ENCODE data around the gene STK16.

STK16 gene

GRCh38 chr2:219214141-219214540 is 31.1 kb upstream of the STK16 start:
- H3K4me1 ChIP-seq (ENCODE audit: control insufficient read depth, insufficient read depth, low read length, poor library complexity, severe bottlenecking) = peaks cover 18% of the 10 kb centered on the region
- H3K27me3 ChIP-seq (replicated peaks; ENCODE audit: control insufficient read depth, insufficient read depth, low read length, poor library complexity, severe bottlenecking) = no peaks in the 10 kb centered on the region
- H3K9me3 ChIP-seq (ENCODE audit: control insufficient read depth, low read length) = no peaks in the 10 kb centered on the region
- peaks cover 4% of the 10 kb centered on the region for H3K36me3 ChIP-seq (ENCODE audit: control insufficient read depth, insufficient read depth, low read length)
- H3K4me3 ChIP-seq (ENCODE audit: insufficient read depth, low read depth, low read length, poor library complexity, severe bottlenecking) = no peak overlapping the region
- no peak overlapping the region for H3K27ac ChIP-seq (ENCODE audit: insufficient read depth, low read length, poor library complexity, severe bottlenecking)
- no peak for DNase-seq

GRCh38 chr2:219214786-219215185 is 30.5 kb upstream of the STK16 start:
- no peak for DNase-seq
- Histone ChIP-seq H3K4me1 (ENCODE audit: control insufficient read depth, insufficient read depth, low read length, poor library complexity, severe bottlenecking) (peaks cover 22% of the 10 kb centered on the region), H3K27ac (ENCODE audit: insufficient read depth, low read length, poor library complexity, severe bottlenecking) (no peak overlapping the region), H3K36me3 (ENCODE audit: control insufficient read depth, insufficient read depth, low read length) (peaks cover 4% of the 10 kb centered on the region), H3K9me3 (ENCODE audit: control insufficient read depth, low read length) (no peaks in the 10 kb centered on the region), H3K27me3 (replicated peaks; ENCODE audit: control insufficient read depth, insufficient read depth, low read length, poor library complexity, severe bottlenecking) (no peaks in the 10 kb centered on the region), H3K4me3 (ENCODE audit: insufficient read depth, low read depth, low read length, poor library complexity, severe bottlenecking) (no peak overlapping the region)

- H3K4me1 ChIP-seq (ENCODE audit: control insufficient read depth, insufficient read depth, low read length, poor library complexity, severe bottlenecking) = peaks cover 22% of the 10 kb centered on the region
- H3K9me3 ChIP-seq (ENCODE audit: control insufficient read depth, low read length) = no peaks in the 10 kb centered on the region
- H3K36me3 ChIP-seq (ENCODE audit: control insufficient read depth, insufficient read depth, low read length) = peaks cover 7% of the 10 kb centered on the region
- no peak overlapping the region for H3K4me3 ChIP-seq (ENCODE audit: insufficient read depth, low read depth, low read length, poor library complexity, severe bottlenecking)
- no peaks in the 10 kb centered on the region for H3K27me3 ChIP-seq (replicated peaks; ENCODE audit: control insufficient read depth, insufficient read depth, low read length, poor library complexity, severe bottlenecking)
- DNase-seq = no peak
- no peak overlapping the region for H3K27ac ChIP-seq (ENCODE audit: insufficient read depth, low read length, poor library complexity, severe bottlenecking)
Measured at GRCh38 chr2:219215871-219216534, 29.3 kb upstream of the STK16 start.

GRCh38 chr2:219216535-219216915 is 28.8 kb upstream of the STK16 start:
- no peak overlapping the region for H3K4me3 ChIP-seq (ENCODE audit: insufficient read depth, low read depth, low read length, poor library complexity, severe bottlenecking)
- DNase-seq = no peak
- peaks cover 17% of the 10 kb centered on the region for H3K4me1 ChIP-seq (ENCODE audit: control insufficient read depth, insufficient read depth, low read length, poor library complexity, severe bottlenecking)
- H3K27ac ChIP-seq (ENCODE audit: insufficient read depth, low read length, poor library complexity, severe bottlenecking) = no peak overlapping the region
- no peaks in the 10 kb centered on the region for H3K27me3 ChIP-seq (replicated peaks; ENCODE audit: control insufficient read depth, insufficient read depth, low read length, poor library complexity, severe bottlenecking)
- peaks cover 11% of the 10 kb centered on the region for H3K36me3 ChIP-seq (ENCODE audit: control insufficient read depth, insufficient read depth, low read length)
- H3K9me3 ChIP-seq (ENCODE audit: control insufficient read depth, low read length) = no peaks in the 10 kb centered on the region

GRCh38 chr2:219218217-219218731 is 27.0 kb upstream of the STK16 start:
- DNase-seq = no peak
- peak overlapping the region; percentile 73 for H3K4me3 ChIP-seq (ENCODE audit: insufficient read depth, low read depth, low read length, poor library complexity, severe bottlenecking)
- H3K27ac ChIP-seq (ENCODE audit: insufficient read depth, low read length, poor library complexity, severe bottlenecking) = peak overlapping the region; percentile 51
- H3K36me3 ChIP-seq (ENCODE audit: control insufficient read depth, insufficient read depth, low read length) = peaks cover 25% of the 10 kb centered on the region
- H3K9me3 ChIP-seq (ENCODE audit: control insufficient read depth, low read length) = no peaks in the 10 kb centered on the region
- H3K4me1 ChIP-seq (ENCODE audit: control insufficient read depth, insufficient read depth, low read length, poor library complexity, severe bottlenecking) = peaks cover 17% of the 10 kb centered on the region
- H3K27me3 ChIP-seq (replicated peaks; ENCODE audit: control insufficient read depth, insufficient read depth, low read length, poor library complexity, severe bottlenecking) = no peaks in the 10 kb centered on the region

- Histone ChIP-seq H3K27me3 (replicated peaks; ENCODE audit: control insufficient read depth, insufficient read depth, low read length, poor library complexity, severe bottlenecking) (no peaks in the 10 kb centered on the region), H3K36me3 (ENCODE audit: control insufficient read depth, insufficient read depth, low read length) (peaks cover 33% of the 10 kb centered on the region)
Measured at GRCh38 chr2:219218732-219219701, 26.3 kb upstream of the STK16 start, which contains the start of gene ABCB6. ABCB6 (minus strand) TSS chr2:219218958; CDS start chr2:219218673, 285 bp downstream.

GRCh38 chr2:219219784-219220532 is 25.3 kb upstream of the STK16 start:
- no peak for DNase-seq
- Histone ChIP-seq H3K27ac (ENCODE audit: insufficient read depth, low read length, poor library complexity, severe bottlenecking) (no peak overlapping the region), H3K9me3 (ENCODE audit: control insufficient read depth, low read length) (no peaks in the 10 kb centered on the region), H3K27me3 (replicated peaks; ENCODE audit: control insufficient read depth, insufficient read depth, low read length, poor library complexity, severe bottlenecking) (no peaks in the 10 kb centered on the region), H3K36me3 (ENCODE audit: control insufficient read depth, insufficient read depth, low read length) (peaks cover 38% of the 10 kb centered on the region), H3K4me1 (ENCODE audit: control insufficient read depth, insufficient read depth, low read length, poor library complexity, severe bottlenecking) (peaks cover 17% of the 10 kb centered on the region), H3K4me3 (ENCODE audit: insufficient read depth, low read depth, low read length, poor library complexity, severe bottlenecking) (no peak overlapping the region)

More at GRCh38 chr2:219218732-219219701, 26.3 kb upstream of the STK16 start, which contains the start of gene ABCB6:
- Histone ChIP-seq H3K27ac (ENCODE audit: insufficient read depth, low read length, poor library complexity, severe bottlenecking) (peak within 1 kb of the TSS; percentile 51), H3K4me1 (ENCODE audit: control insufficient read depth, insufficient read depth, low read length, poor library complexity, severe bottlenecking) (peaks cover 17% of the 10 kb centered on the region), H3K4me3 (ENCODE audit: insufficient read depth, low read depth, low read length, poor library complexity, severe bottlenecking) (peak within 1 kb of the TSS; percentile 73), H3K9me3 (ENCODE audit: control insufficient read depth, low read length) (no peaks in the 10 kb centered on the region)
- peak; percentile 74 to 85 (median 85) for DNase-seq

GRCh38 chr2:219220652-219221402 is 24.5 kb upstream of the STK16 start:
- DNase-seq = no peak
- H3K27me3 ChIP-seq (replicated peaks; ENCODE audit: control insufficient read depth, insufficient read depth, low read length, poor library complexity, severe bottlenecking) = no peaks in the 10 kb centered on the region
- H3K4me1 ChIP-seq (ENCODE audit: control insufficient read depth, insufficient read depth, low read length, poor library complexity, severe bottlenecking) = peaks cover 17% of the 10 kb centered on the region
- H3K9me3 ChIP-seq (ENCODE audit: control insufficient read depth, low read length) = no peaks in the 10 kb centered on the region
- H3K27ac ChIP-seq (ENCODE audit: insufficient read depth, low read length, poor library complexity, severe bottlenecking) = no peak overlapping the region
- peaks cover 47% of the 10 kb centered on the region for H3K36me3 ChIP-seq (ENCODE audit: control insufficient read depth, insufficient read depth, low read length)
- no peak overlapping the region for H3K4me3 ChIP-seq (ENCODE audit: insufficient read depth, low read depth, low read length, poor library complexity, severe bottlenecking)

GRCh38 chr2:219221957-219222518 is 23.2 kb upstream of the STK16 start:
- Histone ChIP-seq H3K9me3 (ENCODE audit: control insufficient read depth, low read length) (no peaks in the 10 kb centered on the region), H3K27ac (ENCODE audit: insufficient read depth, low read length, poor library complexity, severe bottlenecking) (no peak overlapping the region), H3K27me3 (replicated peaks; ENCODE audit: control insufficient read depth, insufficient read depth, low read length, poor library complexity, severe bottlenecking) (no peaks in the 10 kb centered on the region), H3K4me1 (ENCODE audit: control insufficient read depth, insufficient read depth, low read length, poor library complexity, severe bottlenecking) (peaks cover 17% of the 10 kb centered on the region), H3K4me3 (ENCODE audit: insufficient read depth, low read depth, low read length, poor library complexity, severe bottlenecking) (no peak overlapping the region), H3K36me3 (ENCODE audit: control insufficient read depth, insufficient read depth, low read length) (peaks cover 56% of the 10 kb centered on the region)
- no peak for DNase-seq
